ENCODE data around the gene CEP152. TPM values are rescaled to one million over a fixed set of nuclear protein-coding genes. Genes with fewer than 3 reads are reported as not detected.

Gene CEP152
- total RNA-seq, 1 donor from 2014 or later = 0.79 TPM

GRCh38 chr15:48774484-48774883, 36.4 kb downstream of the CEP152 start:
- no peak for DNase-seq (ENCODE audit: low read depth in 2 of 2)

GRCh38 chr15:48766196-48766595, 44.7 kb downstream of the CEP152 start:
- DNase-seq (ENCODE audit: low read depth in 2 of 2) = peak in 1 of 2 donors; percentile 3

- no peak for DNase-seq (ENCODE audit: low read depth in 2 of 2)
Observed at GRCh38 chr15:48765022-48765421, 45.8 kb downstream of the CEP152 start.

GRCh38 chr15:48761393-48762158, 49.3 kb downstream of the CEP152 start:
- DNase-seq (ENCODE audit: low read depth in 2 of 2) = no peak

GRCh38 chr15:48759921-48760320, 50.9 kb downstream of the CEP152 start:
- DNase-seq (ENCODE audit: low read depth in 2 of 2) = no peak

GRCh38 chr15:48757661-48758060, 53.2 kb downstream of the CEP152 start:
- no peak for DNase-seq (ENCODE audit: low read depth in 2 of 2)

- DNase-seq (ENCODE audit: low read depth in 2 of 2) = no peak
Observed at GRCh38 chr15:48754011-48754410, 56.9 kb downstream of the CEP152 start.

- DNase-seq (ENCODE audit: low read depth in 2 of 2) = no peak
Observed at GRCh38 chr15:48751595-48751994, 59.3 kb downstream of the CEP152 start.

GRCh38 chr15:48748535-48748934, 62.3 kb downstream of the CEP152 start:
- DNase-seq (ENCODE audit: low read depth in 2 of 2) = peak in 1 of 2 donors; percentile 40

GRCh38 chr15:48733615-48734014, 77.3 kb downstream of the CEP152 start:
- DNase-seq (ENCODE audit: low read depth in 2 of 2) = no peak

- no peak for DNase-seq (ENCODE audit: low read depth in 2 of 2)
Observed at GRCh38 chr15:48730506-48730905, 80.4 kb downstream of the CEP152 start.

GRCh38 chr15:48723969-48724368, 86.9 kb downstream of the CEP152 start:
- DNase-seq (ENCODE audit: low read depth in 2 of 2) = no peak

GRCh38 chr15:48722764-48723661, 87.9 kb downstream of the CEP152 start:
- DNase-seq (ENCODE audit: low read depth in 2 of 2) = peak; percentile 51 to 92

GRCh38 chr15:48721061-48721810, 89.6 kb downstream of the CEP152 start:
- no peak for DNase-seq (ENCODE audit: low read depth in 2 of 2)

- no peak for DNase-seq (ENCODE audit: low read depth in 2 of 2)
Observed at GRCh38 chr15:48720646-48721045, 90.2 kb downstream of the CEP152 start.

GRCh38 chr15:48719668-48720067, 91.2 kb downstream of the CEP152 start:
- no peak for DNase-seq (ENCODE audit: low read depth in 2 of 2)

- peak in 1 of 2 donors; percentile 30 for DNase-seq (ENCODE audit: low read depth in 2 of 2)
Observed at GRCh38 chr15:48718646-48719045, 92.2 kb downstream of the CEP152 start.

- DNase-seq (ENCODE audit: low read depth in 2 of 2) = peak; percentile 18 to 30
Observed at GRCh38 chr15:48717458-48717857, 93.4 kb downstream of the CEP152 start.

- peak; percentile 41 to 56 for DNase-seq (ENCODE audit: low read depth in 2 of 2)
Observed at GRCh38 chr15:48712546-48712945, 98.3 kb downstream of the CEP152 start.

GRCh38 chr15:48710952-48711495, 99.8 kb downstream of the CEP152 start:
- DNase-seq (ENCODE audit: low read depth in 2 of 2) = no peak

GRCh38 chr15:48708641-48709040, 102.2 kb downstream of the CEP152 start:
- no peak for DNase-seq (ENCODE audit: low read depth in 2 of 2)

Measured in lung microvascular endothelial cell (primary cell).